ENCODE results near the gene VPS9D1.

The VPS9D1 gene

DNA sequence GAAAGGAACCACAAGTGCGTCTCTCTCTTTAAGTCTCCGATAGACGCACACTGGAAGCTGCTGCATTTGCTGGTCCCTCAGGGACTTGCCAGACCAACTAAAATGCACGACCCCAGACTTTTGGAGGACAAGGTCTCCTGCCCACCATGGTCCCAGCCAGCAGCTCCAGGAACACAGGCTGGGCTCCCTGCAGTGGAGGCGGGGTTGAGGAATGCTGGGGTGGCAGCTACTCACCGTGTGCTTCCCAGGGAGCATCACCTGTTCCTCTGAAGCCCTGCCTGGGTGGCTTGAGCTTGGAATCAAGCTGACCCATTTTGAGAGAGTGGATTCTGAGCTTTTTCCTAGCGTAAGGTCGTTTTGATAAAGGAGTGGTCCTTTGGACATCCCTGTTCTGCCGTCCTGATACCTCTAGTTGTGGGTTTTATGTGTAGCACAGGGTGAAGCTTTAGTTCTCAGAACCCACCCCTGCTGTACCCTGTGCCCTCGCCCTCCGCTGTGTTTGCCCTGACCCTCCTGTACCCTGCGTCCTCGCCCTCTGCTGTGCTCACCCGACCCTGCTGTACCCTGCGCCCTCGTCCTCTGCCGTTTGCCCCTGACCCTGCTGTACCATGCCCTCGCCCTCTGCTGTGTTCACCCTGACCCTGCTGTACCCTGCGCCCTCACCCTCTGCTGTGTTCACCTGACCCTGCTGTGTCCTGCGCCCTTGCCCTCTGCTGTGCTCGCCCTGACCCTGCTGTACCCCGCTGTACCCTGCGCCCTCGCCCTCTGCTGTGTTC, 11.6 kb upstream of the VPS9D1 start:
- no peak for DNase-seq (ENCODE audit: low read depth in 2 of 2)

- DNase-seq (ENCODE audit: low read depth in 2 of 2): no peak
Observed at GRCh38 chr16:89730610-89731234, 10.0 kb upstream of the VPS9D1 start.

GRCh38 chr16:89729863-89730593, 9.3 kb upstream of the VPS9D1 start:
- DNase-seq (ENCODE audit: low read depth in 2 of 2): no peak

GRCh38 chr16:89729293-89729692, 8.6 kb upstream of the VPS9D1 start:
- DNase-seq (ENCODE audit: low read depth in 2 of 2): no peak

GRCh38 chr16:89727406-89728120, 6.9 kb upstream of the VPS9D1 start:
- DNase-seq (ENCODE audit: low read depth in 2 of 2): no peak

DNA sequence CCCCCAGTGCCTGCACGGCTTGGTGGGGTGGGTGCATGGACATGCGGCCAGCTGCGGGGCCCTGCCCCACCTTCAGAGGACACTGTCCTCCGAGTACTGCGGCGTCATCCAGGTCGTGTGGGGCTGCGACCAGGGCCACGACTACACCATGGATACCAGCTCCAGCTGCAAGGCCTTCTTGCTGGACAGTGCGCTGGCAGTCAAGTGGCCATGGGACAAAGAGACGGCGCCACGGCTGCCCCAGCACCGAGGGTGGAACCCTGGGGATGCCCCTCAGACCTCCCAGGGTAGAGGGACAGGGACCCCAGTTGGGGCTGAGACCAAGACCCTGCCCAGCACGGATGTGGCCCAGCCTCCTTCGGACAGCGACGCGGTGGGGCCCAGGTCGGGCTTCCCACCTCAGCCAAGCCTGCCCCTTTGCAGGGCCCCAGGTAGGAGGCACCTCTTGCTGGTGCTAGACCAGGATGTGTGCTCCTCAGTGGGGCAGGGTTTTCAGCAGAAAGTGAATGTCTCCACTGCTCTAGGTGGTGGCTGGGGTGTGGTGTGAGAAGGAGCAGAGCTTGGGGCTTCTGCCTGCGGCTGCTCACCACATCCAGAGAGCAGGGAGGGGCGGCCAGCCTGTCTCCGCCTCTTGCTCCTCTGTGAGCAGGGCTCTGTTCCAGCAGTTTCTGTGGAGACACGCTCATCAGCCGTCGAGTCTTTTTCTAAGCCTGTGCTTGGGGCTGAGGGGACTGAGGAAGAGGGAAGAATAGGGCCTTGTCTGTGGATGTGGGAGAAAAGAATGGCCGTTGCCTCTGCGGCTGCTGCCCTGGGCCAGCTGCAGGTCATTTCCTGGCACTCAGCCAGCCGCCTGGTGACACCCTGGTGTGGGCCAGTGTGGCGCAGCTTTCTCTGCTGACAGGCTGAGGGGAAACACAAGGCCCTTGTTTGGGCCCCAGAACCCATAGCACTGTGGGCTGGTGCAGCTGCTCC, 2.9 kb upstream of the VPS9D1 start:
- DNase-seq (ENCODE audit: low read depth in 2 of 2): peak in 1 of 2 donors; percentile 46

- peak in 1 of 2 donors; percentile 25 for DNase-seq (ENCODE audit: low read depth in 2 of 2)
Observed at GRCh38 chr16:89722392-89723278, 1.9 kb upstream of the VPS9D1 start.

DNA sequence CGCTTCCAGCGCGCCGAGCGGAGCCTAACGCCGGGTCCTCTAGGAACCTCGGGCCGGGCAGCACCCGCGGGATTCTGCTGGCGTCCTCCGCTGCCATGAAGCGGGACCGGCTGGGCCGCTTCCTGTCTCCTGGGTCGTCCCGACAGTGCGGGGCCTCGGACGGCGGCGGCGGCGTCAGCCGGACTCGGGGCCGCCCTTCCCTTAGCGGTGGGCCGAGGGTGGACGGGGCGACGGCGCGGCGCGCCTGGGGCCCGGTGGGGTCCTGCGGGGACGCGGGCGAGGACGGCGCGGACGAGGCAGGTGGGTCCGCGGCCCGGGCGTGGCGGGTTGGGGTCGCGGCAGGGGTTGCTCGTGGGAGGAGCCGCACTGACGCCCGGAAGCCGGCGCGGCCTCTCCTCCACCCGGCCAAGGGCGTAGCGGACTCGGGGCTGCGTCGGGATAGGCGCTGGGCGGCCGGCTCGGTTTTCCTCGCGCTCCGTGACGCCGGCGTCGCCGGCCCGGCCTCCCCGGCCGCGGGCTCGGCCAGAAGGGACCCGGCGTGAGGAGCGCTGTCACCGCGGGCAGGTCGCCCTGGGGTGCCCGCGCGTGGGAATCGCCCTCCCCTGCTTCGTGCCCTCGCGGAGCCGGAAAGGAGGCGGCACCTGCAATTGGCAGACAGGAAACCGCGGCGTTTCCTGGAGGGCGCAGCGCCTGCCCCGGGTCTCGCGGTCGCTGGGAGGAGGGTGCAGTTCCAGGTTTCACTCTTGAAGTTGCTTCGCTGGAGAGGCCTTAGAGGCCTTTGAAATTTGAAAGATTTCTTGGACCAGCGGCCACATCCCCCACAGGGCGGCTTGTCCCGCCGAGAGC, 1.1 kb upstream of the VPS9D1 start:
- DNase-seq (ENCODE audit: low read depth in 2 of 2): peak; percentile 71 to 83

DNA sequence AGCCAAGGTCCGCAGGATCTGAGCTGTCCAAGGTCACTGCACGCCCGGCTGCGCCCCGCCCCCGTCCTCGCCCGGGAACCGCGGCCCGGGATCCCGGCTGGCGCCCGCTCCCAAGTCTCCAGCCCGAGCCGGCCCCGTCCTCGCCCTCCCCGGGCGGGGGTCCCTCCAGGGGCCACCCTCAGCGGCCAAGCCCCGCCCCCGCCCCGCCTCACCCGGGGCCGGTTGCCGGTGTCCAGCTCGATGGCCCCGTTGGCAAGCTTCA, 216 bp downstream of the VPS9D1 start:
- no peak for DNase-seq (ENCODE audit: low read depth in 2 of 2)

- DNase-seq (ENCODE audit: low read depth in 2 of 2): no peak
Observed at GRCh38 chr16:89717688-89718505, 2.8 kb downstream of the VPS9D1 start.

GRCh38 chr16:89716916-89717687, 3.6 kb downstream of the VPS9D1 start:
- no peak for DNase-seq (ENCODE audit: low read depth in 2 of 2)

DNA sequence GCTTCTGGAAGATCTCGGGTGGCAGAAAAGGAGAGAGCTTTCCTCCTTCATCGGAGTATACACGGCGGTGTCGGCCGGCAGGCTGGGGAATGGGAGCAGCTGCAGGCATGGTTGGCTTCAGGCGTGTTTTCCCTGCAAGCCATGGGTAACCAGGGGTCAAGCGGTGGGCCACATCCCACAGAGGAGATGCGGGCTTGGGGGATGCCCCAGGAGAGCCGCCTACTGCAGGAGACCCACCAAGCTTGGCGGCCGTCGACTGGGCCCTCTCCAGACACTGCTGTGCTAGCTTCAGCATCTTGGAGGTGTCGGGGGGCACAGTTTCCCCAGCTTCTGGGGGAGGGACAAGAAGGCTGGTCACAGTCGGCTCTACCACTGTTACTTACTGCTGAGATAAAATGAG, 4.2 kb downstream of the VPS9D1 start:
- DNase-seq (ENCODE audit: low read depth in 2 of 2): no peak

DNA sequence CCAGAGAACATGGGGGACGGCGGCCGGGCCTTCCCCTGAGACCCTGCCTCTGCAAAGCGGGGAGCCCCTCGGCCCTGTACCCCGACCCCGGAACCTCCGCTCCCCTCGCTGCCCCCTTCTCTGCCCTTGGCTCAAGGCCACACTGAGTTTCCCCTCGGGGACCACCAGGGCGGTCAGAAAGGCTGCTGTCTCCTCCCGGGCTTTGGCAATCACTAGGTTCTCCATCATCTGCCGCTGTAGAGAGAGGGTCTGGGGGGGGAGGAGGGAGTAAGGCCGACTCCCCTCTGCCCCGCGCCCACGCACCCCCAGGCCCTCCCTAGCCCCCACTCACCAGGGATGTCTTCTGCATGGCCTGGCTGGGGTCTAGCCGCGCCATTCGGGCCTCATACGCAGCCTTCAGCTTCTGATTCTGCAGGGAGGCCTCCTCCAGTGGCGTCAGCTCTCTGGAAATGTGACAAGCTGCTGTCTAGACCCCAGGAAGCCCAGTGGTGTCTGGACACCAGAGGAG, 8.4 kb downstream of the VPS9D1 start:
- DNase-seq (ENCODE audit: low read depth in 2 of 2): no peak

DNA sequence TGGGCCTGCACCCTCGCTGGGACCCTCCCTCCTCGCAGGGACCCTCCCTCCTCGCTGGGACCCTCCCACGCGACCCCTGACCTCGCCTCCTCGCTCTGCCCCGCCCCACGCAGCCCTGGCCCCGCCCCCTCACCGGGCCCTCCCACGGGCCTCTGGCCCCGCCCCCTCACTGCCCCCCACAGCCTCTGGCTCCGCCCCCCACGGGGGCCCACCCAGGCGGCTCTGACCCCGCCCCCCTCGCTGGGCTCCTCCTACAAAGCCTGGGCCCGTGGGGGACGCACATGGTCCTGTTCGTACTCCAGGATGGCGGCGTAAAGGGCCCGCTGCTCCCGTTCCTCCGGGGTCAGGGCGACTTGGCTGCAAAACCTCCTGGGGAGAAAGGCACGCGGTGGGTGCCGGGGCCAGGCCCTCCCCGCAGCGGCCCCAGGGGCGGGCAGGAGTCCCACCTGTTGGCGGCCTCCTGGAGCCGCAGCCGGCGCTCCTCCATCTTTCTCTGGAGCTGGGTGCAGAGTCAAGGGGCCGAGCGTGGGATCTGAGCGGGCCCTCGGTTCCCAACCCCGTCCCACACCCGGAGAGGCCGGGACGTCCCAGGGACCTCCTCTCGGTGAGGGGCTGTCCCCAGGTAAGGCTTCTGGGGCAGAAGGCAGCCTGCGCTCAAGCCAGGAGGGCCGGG, 9.0 kb downstream of the VPS9D1 start:
- DNase-seq (ENCODE audit: low read depth in 2 of 2): peak; percentile 74 to 79

DNA sequence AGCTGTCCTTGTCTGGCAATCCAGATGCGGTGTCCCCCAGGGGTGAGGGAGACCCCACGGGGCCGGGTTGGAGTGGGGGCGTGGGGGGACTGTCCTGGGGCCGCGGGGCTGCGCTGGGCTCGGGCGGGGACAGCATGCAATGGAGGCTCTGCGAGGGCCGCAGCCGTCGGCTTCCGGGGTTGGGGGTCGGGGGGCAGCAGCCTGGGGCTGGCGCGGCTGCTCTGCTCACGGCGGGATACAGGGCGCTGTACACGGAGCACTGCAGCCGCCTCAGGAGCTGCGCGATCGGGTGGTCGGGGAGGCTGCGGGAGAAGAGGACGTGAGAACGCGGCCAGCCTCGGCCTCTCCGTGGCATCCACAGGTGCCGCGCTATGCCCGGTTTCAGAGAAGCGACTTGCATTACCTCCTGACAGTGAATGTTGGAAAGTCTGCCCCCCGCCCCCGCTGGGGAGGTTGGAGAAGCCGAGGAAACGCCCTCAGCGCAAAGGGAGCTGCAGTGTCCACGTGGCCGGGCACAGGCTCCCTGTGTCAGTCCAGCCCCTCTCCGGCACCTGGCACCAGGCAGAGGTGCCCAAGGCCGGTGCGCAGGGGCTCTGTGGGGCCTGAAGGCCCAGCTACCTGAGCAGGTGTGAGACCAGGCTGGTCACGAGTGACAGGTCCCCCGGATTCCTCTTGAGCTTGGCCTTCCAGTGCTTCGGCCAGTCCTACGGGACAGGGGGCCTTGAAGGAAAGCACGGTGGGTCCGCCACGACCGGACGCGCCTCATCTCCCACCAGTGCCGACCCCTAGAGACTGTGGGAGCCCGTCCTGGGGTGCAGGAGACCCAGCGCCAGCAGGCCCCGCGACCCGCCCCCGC, 9.8 kb downstream of the VPS9D1 start:
- no peak for DNase-seq (ENCODE audit: low read depth in 2 of 2)
